CD4-positive, alpha-beta T cell treated with Interferon alpha-2 for 1 hour (primary cell): ENCODE results near the gene OR4D2.

Source experiments
- DNase-seq, 2 donors: peaks; one replicate each; pipeline ENCODE4 v3.0.0-alpha.2; 2020 to 2022

The OR4D2 gene

DNA sequence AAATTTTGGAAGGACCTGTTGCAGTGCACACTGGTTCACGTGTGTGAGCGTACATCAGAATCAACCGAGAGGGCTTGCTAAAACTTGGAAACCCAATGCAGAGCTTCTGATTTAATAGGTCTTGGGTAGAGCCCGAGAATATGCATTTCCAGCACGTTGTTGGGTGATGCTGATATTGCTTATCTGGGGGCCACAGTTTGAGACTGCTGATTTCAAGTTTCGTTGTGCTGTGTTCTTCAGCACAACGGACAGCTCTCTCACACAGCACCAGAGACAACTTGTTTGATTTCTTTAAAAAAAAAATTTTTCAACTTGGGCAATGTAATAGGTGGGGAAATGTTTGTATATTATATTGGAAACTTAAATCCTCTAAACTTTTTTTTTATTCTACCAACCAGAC is 9.4 kb downstream of the OR4D2 start:
- DNase-seq: no peak

DNA sequence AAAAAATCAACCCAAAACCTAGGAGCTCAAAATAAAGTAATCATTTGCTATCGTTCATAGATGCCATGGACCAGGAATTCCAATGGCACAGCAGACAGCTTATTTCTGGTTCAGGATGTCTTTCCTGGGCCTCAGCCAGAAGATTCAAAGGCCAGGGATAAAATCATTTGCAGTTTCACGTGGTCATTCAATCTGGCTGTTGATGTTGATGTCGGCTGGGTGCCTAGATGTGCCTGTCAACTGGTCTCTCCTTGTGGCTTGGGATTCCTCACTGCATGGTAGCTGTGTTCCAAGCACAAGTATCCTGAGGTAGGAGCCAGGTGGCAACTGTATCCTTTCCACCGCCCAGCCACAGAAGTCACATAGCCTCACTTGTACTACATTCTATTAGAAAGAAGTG is 15.0 kb downstream of the OR4D2 start:
- DNase-seq: no peak

DNA sequence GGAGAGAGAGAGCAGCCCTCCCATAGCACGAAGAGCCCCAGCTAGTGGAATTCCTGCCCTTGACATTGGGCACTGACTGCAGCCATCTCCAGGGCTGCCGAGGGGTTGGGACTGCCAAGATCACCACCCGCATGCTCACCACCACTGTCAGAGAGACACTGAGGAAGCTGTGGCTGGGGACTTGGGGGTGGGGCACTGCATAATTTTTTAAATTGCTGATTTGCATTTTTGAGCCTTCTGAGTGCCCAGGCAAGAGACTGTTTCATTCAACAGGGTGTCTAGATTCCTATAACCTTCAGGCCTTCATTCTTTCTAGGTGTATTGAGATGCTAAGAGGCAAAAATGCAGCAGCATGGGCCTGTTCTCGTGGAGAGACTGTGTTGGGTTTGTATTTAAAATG is 16.7 kb downstream of the OR4D2 start:
- no peak for DNase-seq

DNA sequence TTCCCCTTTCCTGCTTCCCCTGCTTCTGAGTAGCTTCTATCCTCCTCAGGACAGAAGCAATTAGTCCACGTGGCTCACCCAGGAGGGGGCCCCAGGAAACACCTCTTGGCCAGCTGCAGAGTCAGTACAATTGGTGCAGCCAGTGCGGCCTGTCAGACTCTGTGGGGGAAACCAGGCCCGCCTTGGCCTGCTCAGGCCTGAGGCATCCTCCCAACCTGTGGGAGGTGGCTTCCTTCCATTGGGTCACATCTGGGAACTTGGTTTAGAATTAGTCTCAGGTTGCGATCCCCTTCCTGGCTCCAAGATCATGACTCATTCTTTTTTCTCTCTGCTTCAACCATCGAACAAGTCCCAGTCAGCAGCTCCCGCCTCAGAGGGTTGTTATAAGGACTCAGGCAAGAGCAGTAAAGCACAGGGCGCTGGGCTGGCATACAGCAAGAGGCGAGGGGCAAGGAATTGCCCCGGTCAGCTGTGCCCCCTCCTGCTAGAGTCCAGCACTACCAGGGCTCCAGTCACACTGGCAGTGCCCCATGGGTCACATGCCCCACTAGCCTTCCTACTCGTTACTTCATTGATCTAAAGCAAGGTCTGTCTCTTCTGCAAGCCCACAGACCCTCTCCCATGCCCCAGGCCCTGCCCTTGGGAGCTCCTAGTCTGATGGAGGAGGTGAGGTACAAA is 17.7 kb downstream of the OR4D2 start:
- DNase-seq: no peak

DNA sequence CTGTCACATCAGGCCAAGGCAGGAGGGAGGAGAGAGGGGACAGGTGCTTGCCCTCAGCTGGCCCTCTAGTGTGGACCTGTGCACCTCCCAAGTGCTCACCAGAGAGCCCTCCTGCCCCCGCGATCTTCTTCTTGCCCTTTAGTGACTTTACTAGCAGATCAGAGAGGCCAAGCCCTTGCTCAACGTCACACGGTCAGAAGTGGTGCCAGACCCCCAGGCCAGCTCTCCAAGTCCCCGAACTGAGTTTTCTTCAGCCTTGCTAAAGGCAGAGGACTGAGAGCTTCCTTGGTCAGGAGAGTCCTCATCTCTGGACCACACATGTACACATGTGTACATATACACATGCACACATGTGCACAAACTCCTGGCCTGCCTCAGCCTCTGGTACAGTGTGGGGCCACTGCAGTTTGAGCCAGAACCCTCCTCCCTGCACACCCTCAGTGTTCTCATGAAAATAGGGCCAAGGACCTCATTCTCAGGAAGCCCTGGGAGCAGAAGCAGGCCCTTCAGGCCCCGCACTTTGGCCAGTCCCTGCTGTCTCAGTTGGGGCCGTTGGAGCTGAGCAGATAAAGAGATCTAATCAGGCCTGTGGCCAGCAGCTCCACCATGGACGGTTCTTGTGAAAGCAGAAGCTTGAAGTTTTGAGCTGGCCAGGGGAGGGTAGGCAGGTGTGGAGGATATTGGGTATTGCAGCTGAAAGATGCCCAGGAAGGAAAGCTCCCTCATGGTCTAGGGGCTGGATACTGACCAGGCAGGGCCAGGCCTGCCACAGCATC is 18.4 kb downstream of the OR4D2 start:
- no peak for DNase-seq

DNA sequence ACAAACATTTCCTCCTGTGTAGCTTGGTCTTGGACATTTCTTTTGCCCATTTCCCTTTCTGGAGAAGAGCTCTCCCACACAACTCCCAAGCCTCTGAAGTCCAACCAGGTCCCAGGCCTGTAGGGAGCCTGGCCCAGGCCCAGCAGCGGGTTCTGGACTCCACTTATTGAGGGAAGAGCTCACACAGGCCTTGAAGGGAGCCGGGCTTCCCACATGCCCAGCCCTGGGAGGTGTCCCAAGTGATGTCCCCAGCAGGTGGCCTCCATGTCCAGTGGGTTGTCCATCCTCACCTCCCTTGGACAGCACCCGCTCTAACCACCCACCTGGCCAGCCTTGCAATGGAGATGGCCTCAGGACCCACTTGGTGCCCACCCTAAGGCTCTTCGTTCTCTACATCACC is 19.8 kb downstream of the OR4D2 start:
- no peak for DNase-seq

DNA sequence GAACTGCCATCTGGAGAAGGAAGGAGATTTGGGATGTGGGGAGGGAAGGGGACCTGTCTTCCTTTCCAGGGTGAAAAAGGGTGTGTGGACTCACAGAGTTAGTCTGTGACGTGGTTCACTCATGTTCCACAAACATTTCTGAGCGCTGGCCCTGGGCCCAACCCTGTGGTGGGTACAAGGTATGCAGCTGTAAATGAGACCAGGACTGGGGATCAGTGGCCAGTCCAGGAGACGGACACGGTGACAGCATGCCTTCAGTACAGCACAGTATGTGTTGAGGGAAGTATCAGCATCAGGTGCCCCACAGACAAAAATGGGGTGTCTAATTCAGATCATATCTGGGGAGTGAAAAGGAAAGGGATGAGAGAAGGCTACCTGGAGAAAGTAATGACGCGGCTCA is 20.3 kb downstream of the OR4D2 start:
- no peak for DNase-seq

DNA sequence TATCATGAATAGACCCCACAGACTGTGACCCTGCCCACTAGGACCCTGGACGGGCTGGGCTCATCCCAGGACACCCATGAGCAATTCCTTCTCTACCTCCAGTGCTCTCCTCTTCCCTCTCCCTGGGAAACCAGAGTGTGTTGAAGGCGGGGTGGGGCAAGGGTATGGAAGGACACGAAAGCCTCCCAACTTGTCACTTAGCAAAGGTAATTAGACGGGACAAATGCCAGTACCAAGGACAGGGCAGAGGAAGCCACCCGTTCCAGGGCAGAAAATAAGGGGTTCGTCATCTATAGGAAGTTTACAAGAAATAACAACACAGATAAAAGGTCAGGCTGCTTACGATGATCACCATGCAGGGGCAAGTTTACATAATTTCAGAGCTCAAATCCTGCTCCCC is 20.9 kb downstream of the OR4D2 start:
- no peak for DNase-seq

DNA sequence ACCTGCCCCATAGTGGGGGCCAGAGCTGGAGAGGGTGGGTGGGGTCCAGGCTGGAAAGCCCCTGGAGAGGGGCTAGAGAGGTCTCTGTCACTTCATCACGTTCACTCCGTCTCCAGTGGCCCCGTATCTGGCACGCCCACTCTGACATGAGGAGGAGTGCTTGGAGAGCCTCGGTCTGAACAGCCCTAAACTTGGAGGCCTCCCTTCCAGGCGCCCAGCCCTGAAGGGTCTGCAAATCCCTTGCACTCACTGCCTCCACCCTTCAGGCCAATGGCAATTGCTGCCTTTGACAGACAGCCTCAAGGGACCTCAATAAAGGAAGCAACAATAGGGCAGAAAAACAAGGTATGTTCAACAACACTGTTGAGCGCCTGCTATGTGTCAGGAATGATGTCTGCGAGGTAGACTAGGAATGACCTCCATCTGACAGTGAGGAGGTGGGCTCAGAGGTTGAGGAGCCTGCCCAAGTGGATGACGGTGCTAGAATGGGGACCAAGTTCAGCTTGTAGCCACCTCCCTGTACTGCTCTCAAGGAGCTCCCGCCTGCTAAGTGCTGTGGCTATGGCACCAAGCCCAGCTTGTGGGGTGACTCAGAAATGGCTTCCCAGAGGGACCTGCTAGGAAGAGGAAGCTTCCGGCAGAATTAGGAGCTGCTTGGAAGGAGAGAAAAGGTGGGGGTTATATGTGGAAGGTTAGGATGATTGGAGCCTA is 22.8 kb downstream of the OR4D2 start:
- no peak for DNase-seq

DNA sequence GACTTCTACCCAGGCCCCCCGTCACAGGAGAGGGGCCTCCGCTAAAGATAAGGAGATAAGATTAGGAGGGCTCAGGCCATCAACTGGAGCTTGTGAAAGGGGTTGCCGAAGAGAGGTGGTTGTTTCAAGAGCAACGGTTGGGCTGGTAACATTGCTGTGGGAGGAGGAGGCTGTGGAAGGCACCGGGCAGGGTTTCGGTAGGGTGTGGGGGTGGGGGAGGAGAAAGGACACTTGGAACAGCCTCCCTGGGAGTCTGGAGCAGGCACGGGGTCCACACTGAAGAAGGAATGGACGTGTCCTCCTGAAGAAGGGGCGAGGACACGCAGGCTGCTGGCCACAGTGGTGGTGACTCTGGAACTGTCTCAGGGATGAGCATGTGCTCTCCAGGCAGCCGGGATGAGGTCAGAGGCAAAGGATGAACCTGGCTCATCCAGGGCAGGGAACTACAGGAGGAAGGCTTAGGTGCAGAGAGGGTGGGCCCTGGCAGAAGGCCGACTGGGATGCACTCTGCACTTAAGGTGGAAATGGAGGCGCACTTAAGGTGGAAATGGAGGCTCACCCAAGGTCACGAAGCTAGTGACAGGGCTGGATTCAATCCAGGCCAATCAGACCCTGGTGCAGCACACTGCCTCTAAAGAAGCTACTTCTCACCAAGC is 24.6 kb downstream of the OR4D2 start:
- no peak for DNase-seq

DNA sequence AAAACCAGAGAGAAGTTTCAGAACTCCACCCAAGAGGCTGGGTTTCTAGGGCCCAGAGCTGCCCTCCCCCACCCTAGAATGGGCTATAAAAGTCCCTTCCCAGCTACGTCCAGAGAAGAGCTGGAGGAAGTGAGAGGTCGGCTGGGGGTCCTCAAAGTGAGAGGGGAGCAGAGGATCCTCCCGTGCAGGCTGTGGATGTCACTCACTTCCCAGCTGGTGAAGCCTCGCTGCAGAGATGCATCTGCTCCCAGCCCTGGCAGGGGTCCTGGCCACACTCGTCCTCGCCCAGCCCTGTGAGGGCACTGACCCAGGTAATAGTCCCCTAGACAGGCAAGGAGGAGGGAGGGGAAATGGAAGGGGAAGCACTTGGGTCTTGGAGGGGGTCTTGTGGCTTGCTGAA is 25.8 kb downstream of the OR4D2 start, which contains the start of gene EPX:
EPX (plus strand) TSS at position 115 of the 400 bp plus-strand sequence; CDS start at position 236, 121 bp downstream.
- DNase-seq: no peak

DNA sequence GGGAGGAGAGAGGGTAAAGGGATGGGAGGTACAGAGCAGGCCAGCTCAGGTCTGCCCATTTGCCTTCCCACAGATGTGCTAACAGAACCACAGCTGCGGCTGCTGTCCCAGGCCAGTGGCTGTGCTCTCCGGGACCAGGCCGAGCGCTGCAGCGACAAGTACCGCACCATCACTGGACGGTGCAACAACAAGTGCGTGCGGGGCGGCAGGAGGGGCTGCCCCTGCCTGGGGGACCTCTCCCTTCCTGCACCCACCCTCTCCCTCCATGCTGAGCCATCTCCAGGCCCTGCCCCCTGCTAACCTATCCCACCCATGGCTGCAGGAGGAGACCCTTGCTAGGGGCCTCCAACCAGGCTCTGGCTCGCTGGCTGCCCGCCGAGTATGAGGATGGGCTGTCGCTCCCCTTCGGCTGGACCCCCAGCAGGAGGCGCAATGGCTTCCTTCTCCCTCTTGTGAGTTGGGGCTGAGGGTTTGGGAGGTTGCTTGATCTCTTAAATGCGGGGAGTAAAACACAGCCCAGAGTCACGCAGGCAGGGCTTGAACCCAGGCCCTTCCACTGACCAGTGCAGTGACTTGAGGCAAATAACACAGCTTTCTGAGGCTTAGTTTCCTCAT is 27.0 kb downstream of the OR4D2 start:
- DNase-seq: no peak

DNA sequence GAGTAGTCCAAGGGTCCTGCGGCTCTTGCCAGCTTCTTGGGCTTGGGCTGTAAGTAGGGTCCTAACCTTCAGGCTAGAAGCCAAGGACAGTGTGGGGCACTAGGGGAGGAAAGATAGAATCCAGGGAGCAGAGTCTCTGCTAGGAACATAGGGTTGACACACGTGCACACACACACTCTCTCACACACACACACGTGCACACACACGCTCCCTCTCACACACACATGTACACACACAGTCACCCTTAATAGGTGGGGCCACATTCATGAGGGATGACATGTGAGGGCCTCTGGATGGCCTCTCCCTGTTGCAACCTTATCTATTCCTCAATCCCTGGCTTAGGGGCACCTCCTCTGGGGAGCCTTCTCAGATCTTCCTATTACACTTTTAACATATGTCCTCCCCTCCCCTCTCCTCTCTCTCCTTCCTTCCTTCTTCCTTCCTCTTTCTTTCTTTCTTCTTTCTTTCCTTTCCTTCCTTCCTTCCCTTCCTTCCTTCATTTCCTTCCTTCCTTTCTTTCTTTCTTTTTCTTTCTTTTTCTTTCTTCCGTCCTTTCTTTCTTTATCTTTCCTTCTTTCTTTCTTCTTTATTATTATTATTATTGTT is 28.8 kb downstream of the OR4D2 start:
- no peak for DNase-seq

DNA sequence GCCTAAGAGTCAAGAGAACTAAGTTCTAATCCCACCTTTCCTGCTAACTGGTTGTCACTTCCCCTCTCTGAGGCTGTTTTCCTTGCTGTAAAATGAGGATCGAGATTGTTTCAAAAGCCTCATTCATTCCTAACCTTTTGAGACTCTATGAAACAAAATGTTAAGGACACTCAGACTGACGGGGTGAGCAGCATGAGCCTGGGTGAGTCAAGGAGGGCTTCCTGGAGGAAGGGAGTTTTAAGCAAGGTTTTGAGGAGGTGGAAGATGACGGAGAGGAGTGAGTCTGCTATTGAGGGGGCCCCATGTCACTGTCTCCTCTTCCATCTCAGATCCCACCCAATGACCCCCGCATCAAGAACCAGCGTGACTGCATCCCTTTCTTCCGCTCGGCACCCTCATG is 29.8 kb downstream of the OR4D2 start:
- DNase-seq: no peak

DNA sequence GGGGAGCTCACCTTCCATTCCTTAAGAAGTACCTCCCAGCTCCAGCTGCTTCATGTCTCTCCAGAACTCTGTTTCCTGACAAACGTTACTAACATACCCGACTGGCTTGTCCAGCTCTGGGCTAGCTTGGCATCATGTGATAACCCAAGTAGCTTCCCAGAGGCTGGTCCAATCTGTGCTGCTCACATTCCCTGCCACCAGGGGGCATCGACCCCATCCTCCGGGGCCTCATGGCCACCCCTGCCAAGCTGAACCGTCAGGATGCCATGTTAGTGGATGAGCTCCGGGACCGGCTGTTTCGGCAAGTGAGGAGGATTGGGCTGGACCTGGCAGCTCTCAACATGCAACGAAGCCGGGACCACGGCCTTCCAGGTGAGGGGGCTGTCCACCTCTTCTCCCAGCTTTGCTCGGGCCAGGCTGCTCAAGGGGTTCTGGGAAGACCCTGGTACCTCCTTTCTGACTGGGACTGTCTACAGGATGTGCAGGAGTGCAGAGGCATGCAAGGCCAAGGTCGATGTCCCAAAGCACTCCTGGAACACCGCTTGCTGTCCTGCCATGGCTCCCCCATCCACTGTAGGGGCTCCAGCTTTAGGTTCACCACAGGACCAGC is 33.3 kb downstream of the OR4D2 start:
- DNase-seq: peak; percentile 53 to 61

DNA sequence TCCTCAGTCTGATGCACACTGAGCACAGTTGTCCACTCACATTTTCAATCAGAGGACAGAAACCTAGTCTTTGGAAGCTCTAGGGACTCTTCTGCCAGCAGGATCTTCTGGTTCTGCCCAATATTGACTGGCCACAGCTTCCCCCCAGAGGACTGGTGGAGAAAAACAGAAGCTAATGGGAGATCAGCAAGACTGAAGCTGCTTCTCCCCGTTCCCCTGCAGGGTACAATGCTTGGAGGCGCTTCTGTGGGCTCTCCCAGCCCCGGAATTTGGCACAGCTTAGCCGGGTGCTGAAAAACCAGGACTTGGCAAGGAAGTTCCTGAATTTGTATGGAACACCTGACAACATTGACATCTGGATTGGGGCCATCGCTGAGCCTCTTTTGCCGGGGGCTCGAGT is 36.1 kb downstream of the OR4D2 start:
- no peak for DNase-seq

DNA sequence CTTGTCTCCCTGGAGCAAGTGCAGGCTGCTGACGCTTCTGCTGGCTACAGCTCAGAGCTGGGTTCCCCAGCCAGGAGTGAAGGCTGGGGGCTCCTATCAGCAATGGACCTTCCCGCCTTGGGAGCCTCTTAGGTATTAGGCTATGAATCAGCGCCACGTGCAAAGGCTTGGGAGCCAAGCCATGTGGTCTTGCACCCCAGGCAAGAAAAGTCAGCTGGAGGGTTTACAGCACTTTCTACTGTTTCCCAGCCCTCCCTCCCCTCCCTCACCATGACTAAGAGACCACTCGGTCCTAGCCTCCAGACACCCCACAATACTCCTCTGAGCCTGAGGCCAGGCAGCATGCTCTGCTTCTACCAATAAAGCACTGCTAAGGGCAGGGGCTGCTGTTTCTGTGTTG is 38.0 kb downstream of the OR4D2 start:
- DNase-seq: no peak

DNA sequence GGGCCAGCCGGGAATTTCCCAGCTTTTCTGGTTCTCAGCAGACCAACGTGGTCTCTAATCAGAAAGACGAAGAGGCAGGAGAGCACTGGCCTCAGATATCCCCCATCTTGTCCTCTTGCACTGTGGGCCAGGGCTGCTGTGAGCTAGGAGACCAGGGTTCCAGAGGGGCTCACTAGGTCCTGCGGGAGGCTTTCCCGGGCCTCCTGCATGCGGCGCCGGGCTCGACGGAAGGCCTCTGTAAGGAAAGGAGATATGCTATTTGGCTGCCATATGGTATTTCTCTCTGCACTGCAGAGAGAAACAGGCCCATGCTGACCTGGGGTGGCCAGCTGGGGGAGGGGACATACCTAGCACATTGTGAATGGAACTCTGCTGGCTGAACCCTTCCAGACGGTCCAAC is 39.2 kb downstream of the OR4D2 start:
- no peak for DNase-seq

DNA sequence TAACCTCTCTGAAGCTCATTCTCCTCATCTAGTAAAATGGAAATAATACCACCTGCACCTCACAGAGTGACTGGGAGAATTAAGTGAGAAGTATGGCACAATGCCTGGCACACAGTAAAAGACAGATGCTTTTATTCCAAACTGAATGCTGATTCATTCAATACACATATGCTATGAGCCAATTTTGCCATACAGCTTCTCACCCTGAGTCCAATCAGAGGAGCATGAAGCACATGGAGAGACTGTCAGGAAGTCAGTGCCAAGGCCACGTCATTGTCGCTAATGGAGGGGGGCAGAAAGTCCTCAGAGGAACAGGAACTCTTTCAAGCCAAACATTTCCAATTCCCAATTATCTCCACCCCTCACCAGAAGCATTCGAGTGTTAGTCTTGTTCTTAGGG is 40.7 kb downstream of the OR4D2 start:
- DNase-seq: no peak

DNA sequence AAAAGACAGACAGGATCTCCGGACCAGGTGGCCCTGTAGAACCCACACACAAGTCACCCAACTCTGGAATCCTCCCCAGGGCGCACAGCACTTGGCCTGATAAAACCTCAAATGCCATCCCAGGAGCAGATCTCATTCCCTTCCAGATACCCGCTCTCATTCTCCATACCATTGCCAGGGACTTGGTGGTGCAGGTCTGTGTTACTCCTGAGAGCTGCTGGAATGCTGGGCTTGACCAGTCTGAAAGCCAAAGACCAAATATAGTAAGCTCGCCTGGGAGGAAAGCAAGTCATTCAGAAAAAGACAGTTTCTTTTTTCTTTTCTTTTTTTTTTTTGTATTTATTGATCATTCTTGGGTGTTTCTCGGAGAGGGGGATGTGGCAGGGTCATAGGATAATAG is 41.6 kb downstream of the OR4D2 start:
- no peak for DNase-seq

DNA sequence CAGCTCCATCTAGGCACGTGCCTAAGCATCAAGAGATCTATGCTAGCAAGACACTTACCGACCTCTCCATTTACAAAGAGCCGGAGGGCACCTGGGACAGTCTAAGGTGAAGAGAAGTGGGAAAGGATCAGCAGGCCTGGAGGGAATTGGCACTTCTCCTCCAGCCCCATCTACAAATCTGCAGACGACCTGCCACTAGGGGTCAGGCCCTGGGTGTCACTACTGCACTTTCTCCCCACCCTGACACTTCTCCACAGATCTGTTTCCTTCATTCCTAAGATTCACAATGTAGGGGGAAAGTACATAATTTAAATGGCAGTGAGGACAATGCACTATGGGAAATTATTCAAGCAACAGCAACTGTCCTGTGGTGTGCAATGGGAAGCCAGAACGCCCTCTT is 44.1 kb downstream of the OR4D2 start:
- no peak for DNase-seq

DNA sequence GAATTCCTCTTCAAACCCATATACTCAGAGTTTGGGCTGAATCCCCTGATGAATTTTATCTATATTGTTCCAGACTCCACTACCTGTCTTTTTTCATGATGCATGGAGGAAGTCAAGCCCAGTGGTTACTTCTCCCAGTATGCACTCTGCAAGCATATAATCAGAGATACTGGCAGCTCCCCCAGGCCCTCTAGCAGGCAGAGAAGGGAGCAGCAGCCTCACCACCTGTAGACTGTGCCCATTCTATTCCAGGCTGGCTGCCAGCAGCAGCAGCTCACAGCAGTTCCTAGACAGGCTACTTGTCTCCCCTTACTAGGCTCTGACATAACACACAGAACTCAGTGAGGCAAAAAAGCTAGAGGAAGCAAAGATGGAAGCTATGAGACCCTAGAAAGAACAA is 48.9 kb downstream of the OR4D2 start:
- no peak for DNase-seq
